HCT116 (cell line): ENCODE data around the gene SLC35G2.

ENCODE experiments used
- TCF7L2 ChIP-seq: IDR thresholded peaks from 2 replicates; pipeline ENCODE4 v1.7.0; 2011; ENCODE audit warnings: borderline replicate concordance, inconsistent platforms; ENCODE audit not compliant: insufficient read depth, insufficient read length; ENCODE audit errors: extremely low read depth
- YY1 ChIP-seq: IDR thresholded peaks from 2 replicates; pipeline ENCODE4 v1.6.1; 2011; ENCODE audit warnings: low read length, low read depth, moderate library complexity, mild to moderate bottlenecking; ENCODE audit not compliant: insufficient replicate concordance; ENCODE audit errors: extremely low read depth
- ZNF274 ChIP-seq: fragments of 200-500 bp; sonication (Bioruptor generic); IDR thresholded peaks from 2 replicates; pipeline ENCODE4 v1.6.1; 2014; ENCODE audit warnings: mild to moderate bottlenecking, low read depth, low read length, inconsistent platforms
- TF ChIP-seq, protein P1 (sequence below), 3 experiments: fragments of 200-600 bp in 1 of 3; sonication (generic) in 1 of 3; IDR thresholded peaks in 2 of 3; conservative IDR thresholded peaks in 1 of 3; 2 replicates each; pipeline ENCODE4 v1.5.1; 2012 to 2017; ENCODE audit warnings: low read depth in 2 of 3, low read length in 2 of 3, antibody characterized with exemption in 1 of 3, borderline replicate concordance in 1 of 3, control low read depth in 1 of 3, mild to moderate bottlenecking in 1 of 3, mixed read lengths in 1 of 3, mixed run types in 1 of 3, moderate library complexity in 1 of 3; ENCODE audit not compliant: insufficient read depth in 1 of 3

DNA sequence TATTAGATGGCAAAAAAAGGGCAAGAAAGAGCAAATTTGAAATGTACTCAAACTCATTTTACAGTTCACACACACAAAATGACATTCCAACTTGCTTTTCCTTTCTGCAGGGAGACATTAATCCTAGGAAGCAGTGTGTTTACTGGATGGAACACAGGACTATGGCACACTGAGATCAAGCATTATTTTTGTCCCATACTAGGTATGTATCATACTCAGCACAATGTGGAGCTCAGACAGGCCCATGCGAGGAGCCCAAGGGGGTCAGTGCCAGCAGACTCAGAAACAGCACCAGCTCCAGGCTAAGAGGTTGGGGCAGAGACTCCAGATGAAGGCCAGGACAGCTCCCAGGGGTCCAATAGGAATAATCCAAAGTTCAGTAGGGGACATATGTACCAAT, 30.8 kb upstream of the SLC35G2 start:
- TF ChIP-seq, protein P1, sequence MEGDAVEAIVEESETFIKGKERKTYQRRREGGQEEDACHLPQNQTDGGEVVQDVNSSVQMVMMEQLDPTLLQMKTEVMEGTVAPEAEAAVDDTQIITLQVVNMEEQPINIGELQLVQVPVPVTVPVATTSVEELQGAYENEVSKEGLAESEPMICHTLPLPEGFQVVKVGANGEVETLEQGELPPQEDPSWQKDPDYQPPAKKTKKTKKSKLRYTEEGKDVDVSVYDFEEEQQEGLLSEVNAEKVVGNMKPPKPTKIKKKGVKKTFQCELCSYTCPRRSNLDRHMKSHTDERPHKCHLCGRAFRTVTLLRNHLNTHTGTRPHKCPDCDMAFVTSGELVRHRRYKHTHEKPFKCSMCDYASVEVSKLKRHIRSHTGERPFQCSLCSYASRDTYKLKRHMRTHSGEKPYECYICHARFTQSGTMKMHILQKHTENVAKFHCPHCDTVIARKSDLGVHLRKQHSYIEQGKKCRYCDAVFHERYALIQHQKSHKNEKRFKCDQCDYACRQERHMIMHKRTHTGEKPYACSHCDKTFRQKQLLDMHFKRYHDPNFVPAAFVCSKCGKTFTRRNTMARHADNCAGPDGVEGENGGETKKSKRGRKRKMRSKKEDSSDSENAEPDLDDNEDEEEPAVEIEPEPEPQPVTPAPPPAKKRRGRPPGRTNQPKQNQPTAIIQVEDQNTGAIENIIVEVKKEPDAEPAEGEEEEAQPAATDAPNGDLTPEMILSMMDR (IDR thresholded peaks at IDR 0.05 in 2 of 3, conservative IDR thresholded peaks at IDR 0.05 in 1 of 3; ENCODE audit: borderline replicate concordance in 1 of 3, insufficient read depth in 1 of 3, low read depth in 2 of 3, low read length in 2 of 3), result no peak
- TF ChIP-seq YY1 (no peak), TCF7L2 (no peak), ZNF274 (no peak)
